GM23248 (cell line): Measurements from ENCODE around the gene TSPO2. TPM values are rescaled to one million over a fixed set of nuclear protein-coding genes. Genes with fewer than 3 reads are reported as not detected.
A peak's percentile ranks its signal among the peaks of the same experiment; 100 is the strongest.

Source experiments
- DNase-seq: peaks from one replicate; pipeline ENCODE4 v3.0.0-alpha.2; 2015
- H2AFZ ChIP-seq: fragments of 200-600 bp; sonication (generic); 2 replicates; pipeline ENCODE4 v1.6.1; 2016; ENCODE audit warnings: antibody characterized with exemption
- H3F3A ChIP-seq: fragments of 200-600 bp; sonication (generic); 2 replicates; pipeline ENCODE4 v1.6.1; 2016; ENCODE audit warnings: mild to moderate bottlenecking, antibody characterized with exemption, mixed run types; ENCODE audit not compliant: insufficient read depth
- H3K27ac ChIP-seq: fragments of 200-600 bp; sonication (generic); 2 replicates; pipeline ENCODE4 v1.5.1; 2016; ENCODE audit warnings: mild to moderate bottlenecking
- H3K27me3 ChIP-seq: fragments of 200-600 bp; sonication (generic); replicated peaks from 2 replicates; pipeline ENCODE4 v1.6.1; 2016; ENCODE audit warnings: mild to moderate bottlenecking; ENCODE audit not compliant: insufficient read depth
- H3K36me3 ChIP-seq: fragments of 200-600 bp; sonication (generic); 2 replicates; pipeline ENCODE4 v1.6.1; 2016; ENCODE audit warnings: low read depth, mild to moderate bottlenecking
- H3K4me1 ChIP-seq: fragments of 200-600 bp; sonication (generic); 2 replicates; pipeline ENCODE4 v1.6.1; 2016; ENCODE audit warnings: mild to moderate bottlenecking; ENCODE audit not compliant: insufficient read depth
- H3K4me2 ChIP-seq: fragments of 200-600 bp; sonication (generic); one replicate; pipeline ENCODE4 v1.6.1; 2016; ENCODE audit warnings: mild to moderate bottlenecking; ENCODE audit not compliant: unreplicated experiment
- H3K4me3 ChIP-seq: fragments of 200-600 bp; sonication (generic); 2 replicates; pipeline ENCODE4 v1.5.1; 2016; ENCODE audit warnings: mild to moderate bottlenecking
- H3K79me2 ChIP-seq: fragments of 200-600 bp; sonication (generic); 2 replicates; pipeline ENCODE4 v1.6.1; 2016; ENCODE audit warnings: mild to moderate bottlenecking; ENCODE audit not compliant: insufficient read depth
- H3K9ac ChIP-seq: fragments of 200-600 bp; sonication (generic); 2 replicates; pipeline ENCODE4 v1.6.1; 2016; ENCODE audit warnings: mild to moderate bottlenecking
- H3K9me2 ChIP-seq: fragments of 200-600 bp; sonication (generic); 2 replicates; pipeline ENCODE4 v1.6.1; 2016; ENCODE audit warnings: mixed run types, mild to moderate bottlenecking, moderate library complexity; ENCODE audit not compliant: insufficient read depth
- H3K9me3 ChIP-seq: fragments of 200-600 bp; sonication (generic); one replicate; pipeline ENCODE4 v1.6.1; 2017; ENCODE audit warnings: low read depth
- H4K20me1 ChIP-seq: fragments of 200-600 bp; sonication (generic); 2 replicates; pipeline ENCODE4 v1.6.0; 2016; ENCODE audit not compliant: insufficient read depth
- EZH2 ChIP-seq: fragments of 200-600 bp; sonication (generic); IDR thresholded peaks from 2 replicates; pipeline ENCODE4 v1.6.1; 2018; ENCODE audit warnings: antibody characterized with exemption, mild to moderate bottlenecking; ENCODE audit not compliant: insufficient read depth, poor library complexity, severe bottlenecking
- EZH2phosphoT487 ChIP-seq: fragments of 200-600 bp; sonication (generic); IDR thresholded peaks from 2 replicates; pipeline ENCODE4 v1.6.1; 2018; ENCODE audit warnings: antibody characterized with exemption, moderate library complexity, mild to moderate bottlenecking, low read depth; ENCODE audit not compliant: insufficient read depth
- WGBS, 2 experiments: methylation state at CpG; one replicate each; pipeline ENCODE4 v1.1.6; 2015 to 2017; ENCODE audit warnings: low lambda C conversion rate in 2 of 2, low coverage in 1 of 2; ENCODE audit errors: missing lambda C conversion rate in 2 of 2; 5-methylcytosine and 5-hydroxymethylcytosine counted together
- in situ Hi-C: fragments of 300-500 bp; cut with MboI; formaldehyde crosslinking; loops from 2 replicates; pipeline ENCODE4 v1.15.0; 2020
- polyA plus RNA-seq: library from polyadenylated mRNA; unstranded; fragments of >200 nt; fragmentation: Nextera tagmentation; extraction: Ambion mirVana; gene quantifications from 2 replicates; pipeline ENCODE4 v1.2.1, GENCODE V29; 2016
- total RNA-seq: library from RNA; depleted of rRNA; stranded (reverse); fragments of >200 nt; shearing (Covaris generic); gene quantifications from 2 replicates; pipeline ENCODE4 v1.2.3, GENCODE V29; 2014

TSPO2 gene
- total and polyA plus RNA-seq, 2 experiments from 2014 or later, result not detected

GRCh38 chr6:41056768-41057490 is 14.7 kb downstream of the TSPO2 start:
- Histone ChIP-seq H4K20me1 (no peaks in the 10 kb centered on the region), H3K27me3 (no peaks in the 10 kb centered on the region), H3K4me3 (no peak overlapping the region), H3F3A (peaks cover 7% of the 10 kb centered on the region; the same call in 1 of the 2 replicates), H3K9ac (no peak overlapping the region), H3K9me2 (no peaks in the 10 kb centered on the region), H3K79me2 (no peaks in the 10 kb centered on the region), H3K27ac (no peak overlapping the region), H3K4me2 (no peak overlapping the region), H3K9me3 (no peaks in the 10 kb centered on the region), H3K4me1 (peaks cover 7% of the 10 kb centered on the region; the same call in 1 of the 2 replicates), H3K36me3 (no peaks in the 10 kb centered on the region), H2AFZ (no peak overlapping the region)
- WGBS, 2 experiments, result 88 to 92% methylated on average over 6 of the region's 6 CpGs
- no peak for DNase-seq
- in situ Hi-C loops, result no loop called here
- TF ChIP-seq EZH2phosphoT487, result no peak
- no peak for TF ChIP-seq EZH2

GRCh38 chr6:41058783-41059181 is 16.5 kb downstream of the TSPO2 start:
- H3K9me2 ChIP-seq, result no peaks in the 10 kb centered on the region
- no peak overlapping the region for H3K27ac ChIP-seq
- no peak for DNase-seq
- H3K4me3 ChIP-seq, result no peak overlapping the region
- H3F3A ChIP-seq, result peaks cover 7% of the 10 kb centered on the region; the same call in 1 of the 2 replicates
- H3K4me1 ChIP-seq, result peaks cover 7% of the 10 kb centered on the region; the same call in 1 of the 2 replicates
- no peaks in the 10 kb centered on the region for H3K36me3 ChIP-seq
- H3K9me3 ChIP-seq, result no peaks in the 10 kb centered on the region
- no peak overlapping the region for H3K4me2 ChIP-seq
- no peaks in the 10 kb centered on the region for H3K27me3 ChIP-seq
- no peak overlapping the region for H3K9ac ChIP-seq
- H2AFZ ChIP-seq, result no peak overlapping the region
- WGBS, 2 experiments, result 54 to 60% methylated on average over 2 of the region's 2 CpGs
- H3K79me2 ChIP-seq, result no peaks in the 10 kb centered on the region
- H4K20me1 ChIP-seq, result no peaks in the 10 kb centered on the region
- in situ Hi-C loops, result no loop called here
- TF ChIP-seq EZH2, result no peak
- TF ChIP-seq EZH2phosphoT487, result no peak

GRCh38 chr6:41059556-41059955 is 17.3 kb downstream of the TSPO2 start:
- Histone ChIP-seq H3K9me3 (no peaks in the 10 kb centered on the region), H3F3A (peaks cover 7% of the 10 kb centered on the region; the same call in 1 of the 2 replicates), H3K9ac (no peak overlapping the region), H3K4me2 (no peak overlapping the region), H3K4me1 (peaks cover 7% of the 10 kb centered on the region; the same call in 1 of the 2 replicates), H3K27me3 (no peaks in the 10 kb centered on the region), H2AFZ (no peak overlapping the region), H3K79me2 (no peaks in the 10 kb centered on the region), H4K20me1 (no peaks in the 10 kb centered on the region), H3K36me3 (no peaks in the 10 kb centered on the region), H3K9me2 (no peaks in the 10 kb centered on the region), H3K4me3 (no peak overlapping the region), H3K27ac (no peak overlapping the region)
- WGBS, 2 experiments, result 41 to 53% methylated on average over 1 of the region's 1 CpG
- in situ Hi-C loops, result no loop called here
- TF ChIP-seq EZH2phosphoT487 (no peak), EZH2 (no peak)
- peak; percentile 62 for DNase-seq

DNA sequence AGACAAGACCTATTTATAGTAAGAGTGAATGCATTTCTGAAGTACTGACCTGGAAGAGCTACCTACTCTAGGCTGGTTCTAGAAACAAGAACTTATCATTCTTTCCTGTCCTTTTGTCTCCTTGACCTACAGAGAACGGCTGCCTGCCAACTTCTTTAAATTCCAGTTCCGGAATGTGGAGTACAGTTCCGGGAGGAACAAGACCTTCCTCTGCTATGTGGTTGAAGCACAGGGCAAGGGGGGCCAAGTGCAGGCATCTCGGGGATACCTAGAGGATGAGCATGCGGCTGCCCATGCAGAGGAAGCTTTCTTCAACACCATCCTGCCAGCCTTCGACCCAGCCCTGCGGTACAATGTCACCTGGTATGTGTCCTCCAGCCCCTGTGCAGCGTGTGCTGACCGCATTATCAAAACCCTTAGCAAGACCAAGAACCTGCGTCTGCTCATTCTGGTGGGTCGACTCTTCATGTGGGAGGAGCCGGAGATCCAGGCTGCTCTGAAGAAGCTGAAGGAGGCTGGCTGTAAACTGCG is 19.0 kb downstream of the TSPO2 start:
- Histone ChIP-seq H3F3A (peaks cover 7% of the 10 kb centered on the region; the same call in 1 of the 2 replicates), H3K27me3 (no peaks in the 10 kb centered on the region), H3K4me3 (no peak overlapping the region), H3K36me3 (no peaks in the 10 kb centered on the region), H2AFZ (no peak overlapping the region), H3K9me3 (no peaks in the 10 kb centered on the region), H3K9ac (no peak overlapping the region), H3K4me1 (peaks cover 7% of the 10 kb centered on the region; the same call in 1 of the 2 replicates), H3K4me2 (no peak overlapping the region), H3K27ac (no peak overlapping the region), H3K79me2 (no peaks in the 10 kb centered on the region), H3K9me2 (no peaks in the 10 kb centered on the region), H4K20me1 (no peaks in the 10 kb centered on the region)
- 93 to 96% methylated on average over 13 of the region's 13 CpGs for WGBS, 2 experiments
- in situ Hi-C loops, result no loop called here
- TF ChIP-seq EZH2, result no peak
- no peak for TF ChIP-seq EZH2phosphoT487
- no peak for DNase-seq
